Muscle of leg (tissue), 11 donors: Measurements from ENCODE around the gene UPK1B. TPM values are rescaled to one million over a fixed set of nuclear protein-coding genes. Genes with fewer than 3 reads are reported as not detected.
A peak's percentile ranks its signal among the peaks of the same experiment; 100 is the strongest.
"Not testable (repeated sequence)": the region's sequence is repeated elsewhere in the genome, so short reads cannot be mapped to it uniquely, and the experiment has no call there.

Experiments used
- DNase-seq: peaks from one replicate; pipeline ENCODE4 v3.0.0; 2013
- H3K27ac ChIP-seq: one replicate; pipeline ENCODE4 v1.5.1; 2013; ENCODE audit warnings: mild to moderate bottlenecking, low read length, control low read depth
- H3K27me3 ChIP-seq: one replicate; pipeline ENCODE4 v1.6.1; 2013; ENCODE audit warnings: low read length; ENCODE audit not compliant: control insufficient read depth, insufficient read depth
- H3K36me3 ChIP-seq: one replicate; pipeline ENCODE4 v1.6.1; 2013; ENCODE audit warnings: low read length; ENCODE audit not compliant: control insufficient read depth, insufficient read depth
- H3K4me1 ChIP-seq: one replicate; pipeline ENCODE4 v1.6.1; 2013; ENCODE audit warnings: low read length; ENCODE audit not compliant: control insufficient read depth, insufficient read depth
- H3K4me3 ChIP-seq: one replicate; pipeline ENCODE4 v1.5.1; 2013; ENCODE audit warnings: low read length, control low read depth
- H3K9me3 ChIP-seq: replicated peaks from 2 replicates; pipeline ENCODE4 v1.6.1; 2013; ENCODE audit warnings: low read depth, low read length; ENCODE audit not compliant: control insufficient read depth
- WGBS: methylation state at CpG from one replicate; pipeline ENCODE4 v1.1.5; 2013; ENCODE audit warnings: missing lambda C conversion rate; ENCODE audit not compliant: insufficient coverage; 5-methylcytosine and 5-hydroxymethylcytosine counted together
- polyA plus RNA-seq, 8 donors: library from polyadenylated mRNA; unstranded; fragments of 120-200 nt; gene quantifications; one replicate each; pipeline versions ENCODE4 v1.2.1 to v1.2.3, GENCODE V29; 2013; ENCODE audit warnings: inconsistent platforms in 1 of 8, low replicate concordance in 1 of 8; ENCODE audit not compliant: insufficient read length in 8 of 8, insufficient read depth in 1 of 8
- total RNA-seq: library from RNA; stranded (reverse); fragments of 120-200 nt; gene quantifications from one replicate; pipeline ENCODE4 v1.2.4, GENCODE V29; 2013

Gene UPK1B
- total and polyA plus RNA-seq, 9 donors, result 0.08 to 8.1 (median 0.20) TPM; not detected in 3

GRCh38 chr3:119235151-119235550, 61.8 kb downstream of the UPK1B start:
- Histone ChIP-seq H3K27me3 (no peaks in the 10 kb centered on the region), H3K36me3 (peaks cover 14% of the 10 kb centered on the region), H3K27ac (no peak overlapping the region), H3K4me1 (peaks cover 3% of the 10 kb centered on the region), H3K4me3 (no peak overlapping the region), H3K9me3 (no peaks in the 10 kb centered on the region)
- no CpG with 5 or more reads among the region's 1 CpG for WGBS
- no peak for DNase-seq

GRCh38 chr3:119236756-119237155, 63.4 kb downstream of the UPK1B start:
- H3K4me1 ChIP-seq, result peaks cover 10% of the 10 kb centered on the region
- H3K36me3 ChIP-seq, result peaks cover 9% of the 10 kb centered on the region

GRCh38 chr3:119237299-119237698, 63.9 kb downstream of the UPK1B start:
- Histone ChIP-seq H3K36me3 (peaks cover 9% of the 10 kb centered on the region), H3K27ac (no peak overlapping the region), H3K27me3 (no peaks in the 10 kb centered on the region), H3K4me1 (peaks cover 10% of the 10 kb centered on the region), H3K9me3 (no peaks in the 10 kb centered on the region), H3K4me3 (no peak overlapping the region)
- DNase-seq, result no peak

More at GRCh38 chr3:119236756-119237155, 63.4 kb downstream of the UPK1B start:
- no peak for DNase-seq
- Histone ChIP-seq H3K4me3 (no peak overlapping the region), H3K27me3 (no peaks in the 10 kb centered on the region), H3K27ac (no peak overlapping the region), H3K9me3 (no peaks in the 10 kb centered on the region)
- 83% methylated on average over 3 of the region's 7 CpGs for WGBS

GRCh38 chr3:119238363-119238762, 65.0 kb downstream of the UPK1B start:
- Histone ChIP-seq H3K36me3 (peaks cover 5% of the 10 kb centered on the region), H3K4me3 (no peak overlapping the region), H3K9me3 (no peaks in the 10 kb centered on the region), H3K27me3 (no peaks in the 10 kb centered on the region), H3K27ac (no peak overlapping the region), H3K4me1 (peaks cover 10% of the 10 kb centered on the region)
- DNase-seq, result no peak
- no CpG with 5 or more reads among the region's 4 CpGs for WGBS

- peak overlapping the region; percentile 4 for H3K27ac ChIP-seq
- H3K9me3 ChIP-seq, result no peaks in the 10 kb centered on the region
- 20% methylated on average over 1 of the region's 5 CpGs for WGBS
- DNase-seq, result peak; percentile 11
- no peaks in the 10 kb centered on the region for H3K27me3 ChIP-seq
- H3K4me1 ChIP-seq, result peaks cover 10% of the 10 kb centered on the region
- peaks cover 5% of the 10 kb centered on the region for H3K36me3 ChIP-seq
- no peak overlapping the region for H3K4me3 ChIP-seq
These were observed 65.9 kb downstream of the UPK1B start for GRCh38 chr3:119239206-119239820.

GRCh38 chr3:119240101-119240590, 66.7 kb downstream of the UPK1B start:
- Histone ChIP-seq H3K4me1 (peaks cover 12% of the 10 kb centered on the region), H3K27ac (peak overlapping the region; percentile 82), H3K36me3 (peaks cover 5% of the 10 kb centered on the region), H3K4me3 (peak overlapping the region; percentile 72), H3K9me3 (no peaks in the 10 kb centered on the region), H3K27me3 (no peaks in the 10 kb centered on the region)
- DNase-seq, result peak; percentile 59
- WGBS, result 7% methylated on average over 15 of the region's 16 CpGs

GRCh38 chr3:119240591-119241434, 67.4 kb downstream of the UPK1B start, which contains the start of gene B4GALT4:
TSS of gene B4GALT4 (minus strand) at chr3:119240878. CDS start at chr3:119230099, 10,779 bp downstream.
- no peaks in the 10 kb centered on the region for H3K27me3 ChIP-seq
- WGBS, result under 1% methylated on average over 64 of the region's 70 CpGs
- no peaks in the 10 kb centered on the region for H3K9me3 ChIP-seq
- H3K4me3 ChIP-seq, result peak within 1 kb of the TSS; percentile 72
- peaks cover 19% of the 10 kb centered on the region for H3K4me1 ChIP-seq
- H3K27ac ChIP-seq, result peak within 1 kb of the TSS; percentile 82
- H3K36me3 ChIP-seq, result no peaks in the 10 kb centered on the region
- DNase-seq, result peak; percentile 95

GRCh38 chr3:119242387-119243057, 69.1 kb downstream of the UPK1B start:
- H3K4me3 ChIP-seq, H3K27me3 ChIP-seq, H3K36me3 ChIP-seq, DNase-seq, H3K9me3 ChIP-seq, H3K27ac ChIP-seq: not testable (repeated sequence)
- H3K4me1 ChIP-seq, result peaks cover 26% of the 10 kb centered on the region
- WGBS, result 96% methylated on average over 17 of the region's 49 CpGs

- not testable (repeated sequence) for H3K9me3 ChIP-seq, DNase-seq
- WGBS, result no CpG with 5 or more reads among the region's 7 CpGs
These were observed 69.7 kb downstream of the UPK1B start for GRCh38 chr3:119243058-119243529.

GRCh38 chr3:119243712-119244111, 70.3 kb downstream of the UPK1B start:
- Histone ChIP-seq H3K4me3 (no peak overlapping the region), H3K36me3 (no peaks in the 10 kb centered on the region), H3K27ac (no peak overlapping the region), H3K9me3 (no peaks in the 10 kb centered on the region), H3K27me3 (no peaks in the 10 kb centered on the region), H3K4me1 (peaks cover 26% of the 10 kb centered on the region)
- no peak for DNase-seq

More at GRCh38 chr3:119243058-119243529, 69.7 kb downstream of the UPK1B start:
- H3K27ac ChIP-seq, H3K27me3 ChIP-seq, H3K36me3 ChIP-seq, H3K4me3 ChIP-seq: not testable (repeated sequence)
- peaks cover 26% of the 10 kb centered on the region for H3K4me1 ChIP-seq
